GM19324 (cell line): ENCODE measurements around the gene RUVBL1.
"Not testable (repeated sequence)": the region's sequence is repeated elsewhere in the genome, so short reads cannot be mapped to it uniquely, and the experiment has no call there.

Source experiments
- ATAC-seq: cut with Tn5 transposase; IDR thresholded peaks from one replicate; pipeline ENCODE4 v1.9.1; 2021; ENCODE audit warnings: mild to moderate bottlenecking, moderate library complexity; ENCODE audit not compliant: unreplicated experiment, low FRiP score

The RUVBL1 gene

GRCh38 chr3:128123538-128124368 is at the start of gene RUVBL1:
Gene RUVBL1 (minus strand): TSS chr3:128123812. CDS start chr3:128123724, 88 bp downstream.
- peak; percentile 97 for ATAC-seq

GRCh38 chr3:128173200-128173599 is 49.6 kb upstream of the RUVBL1 start:
- ATAC-seq, result no peak

- no peak for ATAC-seq
These were observed 47.4 kb upstream of the RUVBL1 start for GRCh38 chr3:128170866-128171516.

GRCh38 chr3:128168836-128169235 is 45.2 kb upstream of the RUVBL1 start:
- ATAC-seq, result no peak

GRCh38 chr3:128167973-128168674 is 44.5 kb upstream of the RUVBL1 start:
- ATAC-seq, result no peak

GRCh38 chr3:128167646-128167972 is 44.0 kb upstream of the RUVBL1 start:
- no peak for ATAC-seq

GRCh38 chr3:128166971-128167453 is 43.4 kb upstream of the RUVBL1 start:
- ATAC-seq, result no peak

GRCh38 chr3:128163432-128163831 is 39.8 kb upstream of the RUVBL1 start:
- no peak for ATAC-seq

- no peak for ATAC-seq
These were observed 37.0 kb upstream of the RUVBL1 start for GRCh38 chr3:128160661-128161060.

- no peak for ATAC-seq
These were observed 32.2 kb upstream of the RUVBL1 start for GRCh38 chr3:128155616-128156360.

GRCh38 chr3:128154354-128154753 is 30.7 kb upstream of the RUVBL1 start:
- ATAC-seq, result not testable (repeated sequence)

GRCh38 chr3:128153156-128154041 is 29.8 kb upstream of the RUVBL1 start, which contains the start of gene EEFSEC:
Gene EEFSEC (plus strand): TSS chr3:128153481. CDS start chr3:128153508, 27 bp downstream.
- ATAC-seq, result peak; percentile 83

GRCh38 chr3:128152419-128153155 is 29.0 kb upstream of the RUVBL1 start:
- ATAC-seq, result no peak

GRCh38 chr3:128151758-128152274 is 28.2 kb upstream of the RUVBL1 start:
- ATAC-seq, result no peak

GRCh38 chr3:128149650-128150049 is 26.0 kb upstream of the RUVBL1 start:
- no peak for ATAC-seq

- ATAC-seq, result no peak
These were observed 22.6 kb upstream of the RUVBL1 start for GRCh38 chr3:128146201-128146600.

GRCh38 chr3:128145279-128145678 is 21.7 kb upstream of the RUVBL1 start:
- ATAC-seq, result no peak

- no peak for ATAC-seq
These were observed 21.0 kb upstream of the RUVBL1 start for GRCh38 chr3:128144512-128145187.
